ENCODE measurements around the gene CGAS. TPM values are rescaled to one million over a fixed set of nuclear protein-coding genes. Genes with fewer than 3 reads are reported as not detected.
"Not testable (repeated sequence)": the region's sequence is repeated elsewhere in the genome, so short reads cannot be mapped to it uniquely, and the experiment has no call there.

CGAS gene
- total RNA-seq, result 1 to 10 TPM; 5.3 to 6.2 TPM
- long read RNA-seq, donor 1, partial matches to known transcripts, result 0 of 1 reads
- long read RNA-seq, donor 1, other reads (novel, unspliced or antisense), result 0 of 1 reads
- long read RNA-seq, donor 2, transcript CGAS-201 (5 exons, 3,182 nt), result major isoform, 6 of 9 reads
- long read RNA-seq, donor 2, partial matches to known transcripts, result 1 of 9 reads
- long read RNA-seq, donor 2, other reads (novel, unspliced or antisense), result 2 of 9 reads

- peak; percentile 94 for DNase-seq (ENCODE audit: low spot score)
- intact Hi-C loops (cut with DNase I), result no loop called here
Measured at GRCh38 chr6:73452107-73452461, at the start of gene CGAS. TSS of gene CGAS (minus strand) at chr6:73452297. CDS start at chr6:73452181, 116 bp downstream.

- DNase-seq (ENCODE audit: low spot score), result no peak
- intact Hi-C loops (cut with DNase I), result no loop called here
Measured at GRCh38 chr6:73497915-73498314, 45.8 kb upstream of the CGAS start.

GRCh38 chr6:73491377-73491776 lies 39.3 kb upstream of the CGAS start:
- intact Hi-C loops (cut with DNase I), result no loop called here
- DNase-seq (ENCODE audit: low spot score), result no peak

- intact Hi-C loops (cut with DNase I), result no loop called here
- DNase-seq (ENCODE audit: low spot score), result no peak
Measured at GRCh38 chr6:73487473-73487872, 35.4 kb upstream of the CGAS start.

- intact Hi-C loops (cut with DNase I), result no loop called here
- no peak for DNase-seq (ENCODE audit: low spot score)
Measured at GRCh38 chr6:73484438-73484837, 32.3 kb upstream of the CGAS start.

GRCh38 chr6:73481969-73482368 lies 29.9 kb upstream of the CGAS start:
- no peak for DNase-seq (ENCODE audit: low spot score)
- intact Hi-C loops (cut with DNase I), result no loop called here

- DNase-seq (ENCODE audit: low spot score), result no peak
- intact Hi-C loops (cut with DNase I), result loop anchor here in 1 of 2 donors (2.0 kb wide), 1 partner anchor 71 kb away; no protein-coding TSS in a partner anchor
Measured at GRCh38 chr6:73477407-73477806, 25.3 kb upstream of the CGAS start.

GRCh38 chr6:73476723-73477122 lies 24.6 kb upstream of the CGAS start:
- intact Hi-C loops (cut with DNase I), result loop anchor here in 1 of 2 donors (2.0 kb wide), 1 partner anchor 72 kb away; no protein-coding TSS in a partner anchor

GRCh38 chr6:73471686-73472290 lies 19.7 kb upstream of the CGAS start:
- no peak for DNase-seq (ENCODE audit: low spot score)
- intact Hi-C loops (cut with DNase I), result no loop called here

More at GRCh38 chr6:73476723-73477122, 24.6 kb upstream of the CGAS start:
- DNase-seq (ENCODE audit: low spot score), result no peak

GRCh38 chr6:73461537-73462350 lies 9.6 kb upstream of the CGAS start, which contains the start of gene MTO1:
TSS of gene MTO1 (plus strand) at chr6:73461737. CDS start at chr6:73461855, 118 bp downstream.
- peak; percentile 98 for DNase-seq (ENCODE audit: low spot score)
- intact Hi-C loops (cut with DNase I), result no loop called here

GRCh38 chr6:73460056-73460455 lies 8.0 kb upstream of the CGAS start:
- intact Hi-C loops (cut with DNase I), result no loop called here
- no peak for DNase-seq (ENCODE audit: low spot score)

GRCh38 chr6:73459474-73459873 lies 7.4 kb upstream of the CGAS start:
- intact Hi-C loops (cut with DNase I); DNase-seq (ENCODE audit: low spot score): not testable (repeated sequence)

- DNase-seq (ENCODE audit: low spot score), result no peak
- intact Hi-C loops (cut with DNase I), result no loop called here
Measured at GRCh38 chr6:73455865-73456629, 4.0 kb upstream of the CGAS start.

GRCh38 chr6:73451223-73452106 lies 632 bp downstream of the CGAS start:
- peak; percentile 86 for DNase-seq (ENCODE audit: low spot score)
- intact Hi-C loops (cut with DNase I), result no loop called here

GRCh38 chr6:73443555-73443954 lies 8.5 kb downstream of the CGAS start:
- no peak for DNase-seq (ENCODE audit: low spot score)
- intact Hi-C loops (cut with DNase I), result no loop called here

GRCh38 chr6:73435236-73435635 lies 16.9 kb downstream of the CGAS start:
- DNase-seq (ENCODE audit: low spot score), result no peak
- intact Hi-C loops (cut with DNase I), result no loop called here

GRCh38 chr6:73421534-73421933 lies 30.6 kb downstream of the CGAS start:
- intact Hi-C loops (cut with DNase I), result no loop called here
- no peak for DNase-seq (ENCODE audit: low spot score)

GRCh38 chr6:73418081-73418741 lies 33.9 kb downstream of the CGAS start:
- no peak for DNase-seq (ENCODE audit: low spot score)
- intact Hi-C loops (cut with DNase I), result no loop called here
